Measurements from ENCODE around the gene DNAJC15. TPM values are rescaled to one million over a fixed set of nuclear protein-coding genes. Genes with fewer than 3 reads are reported as not detected.

Gene DNAJC15
- total and polyA plus RNA-seq, 2 of the 4 experiments (the other 2 are of a cell fraction): 7.0 to 22.0 TPM

GRCh38 chr13:43134868-43135267, 111.5 kb downstream of the DNAJC15 start:
- POLR2A ChIA-PET (ENCODE audit: unreplicated experiment): no interaction called here

More at GRCh38 chr13:43134868-43135267, 111.5 kb downstream of the DNAJC15 start:
- no peak overlapping the region for H4K5ac ChIP-seq (ENCODE audit: low read depth, low read length)
- H3K79me1 ChIP-seq (ENCODE audit: low read depth in 1 of 2, low read length in 2 of 2): no peaks in the 10 kb centered on the region
- no peak overlapping the region for H3K4ac ChIP-seq (ENCODE audit: low read depth, low read length)
- dilution Hi-C loops (cut with HindIII; ENCODE audit: low sequenced_read_pairs, unreplicated experiment) (no loop called here), intact Hi-C loops (cut with micrococcal nuclease) (no loop called here), in situ Hi-C loops (cut with MboI; ENCODE audit: low sequenced_read_pairs) (no loop called here)
- H2AFZ ChIP-seq (replicated peaks; ENCODE audit: low read length, poor library complexity): no peak overlapping the region
- H3K18ac ChIP-seq (ENCODE audit: low read depth, low read length): no peak overlapping the region
- H2BK120ac ChIP-seq (ENCODE audit: low read depth, low read length): no peak overlapping the region
- no peak overlapping the region for H3K4me2 ChIP-seq (ENCODE audit: low read depth, low read length)
- ATAC-seq (ENCODE audit: low read depth) (no peak), DNase-seq (no peak)
- H3K9ac ChIP-seq (ENCODE audit: low read depth, low read length): no peak overlapping the region
- TF ChIP-seq ELK1 (IDR thresholded peaks at IDR 0.05; ENCODE audit: borderline replicate concordance, low read depth, low read length) (no peak), USF2 (IDR thresholded peaks at IDR 0.05; ENCODE audit: low read depth, low read length) (no peak), NFE2L2 (IDR thresholded peaks at IDR 0.05; ENCODE audit: low read depth, low read length) (no peak), CEBPB (IDR thresholded peaks at IDR 0.05; ENCODE audit: low read depth, low read length) (no peak), MAFK (IDR thresholded peaks at IDR 0.05; ENCODE audit: low read depth, low read length) (no peak), MXI1 (IDR thresholded peaks at IDR 0.05; ENCODE audit: borderline replicate concordance, low read depth, low read length) (no peak), BHLHE40 (IDR thresholded peaks at IDR 0.05; ENCODE audit: low read depth, low read length) (no peak), RAD21 (IDR thresholded peaks at IDR 0.05; ENCODE audit: low read length) (no peak), FOS (IDR thresholded peaks at IDR 0.05; ENCODE audit: low read depth, low read length) (no peak), RFX5 (IDR thresholded peaks at IDR 0.05; ENCODE audit: low read depth, low read length) (no peak), POLR2A (IDR thresholded peaks at IDR 0.05; ENCODE audit: low read depth, low read length) (no peak), MAZ (IDR thresholded peaks at IDR 0.05; ENCODE audit: borderline replicate concordance, low read depth, low read length) (no peak), RCOR1 (IDR thresholded peaks at IDR 0.05; ENCODE audit: insufficient replicate concordance, low read length) (no peak), CTCF (conservative IDR thresholded peaks at IDR 0.05; ENCODE audit: low read depth, low read length) (no peak), CHD1 (IDR thresholded peaks at IDR 0.05; ENCODE audit: low read depth, low read length) (no peak), SMC3 (IDR thresholded peaks at IDR 0.05; ENCODE audit: low read depth, low read length) (no peak)
- peaks cover 5% of the 10 kb centered on the region; the same call in 1 of the 2 replicates for H3K9me1 ChIP-seq (ENCODE audit: insufficient read depth, low read length)
- no peaks in the 10 kb centered on the region for H3K4me1 ChIP-seq (ENCODE audit: control insufficient read depth, insufficient read depth, low read length)
- no peak overlapping the region for H2BK15ac ChIP-seq (ENCODE audit: low read depth, low read length)
- peaks cover 14% of the 10 kb centered on the region for H3K27me3 ChIP-seq (ENCODE audit: control insufficient read depth, insufficient read depth, low read length)
- no peak overlapping the region for H3K14ac ChIP-seq (replicated peaks; ENCODE audit: low read depth, low read length)
- H3K9me3 ChIP-seq (ENCODE audit: control insufficient read depth, insufficient read depth, low read length): no peaks in the 10 kb centered on the region
- H4K8ac ChIP-seq (ENCODE audit: low read depth in 2 of 2, low read length in 2 of 2): no peak overlapping the region
- WGBS, 2 experiments (ENCODE audit: extremely low coverage in 2 of 2, insufficient read length in 1 of 2): 70% methylated on average over 2 of the region's 7 CpGs; no CpG with 5 or more reads in 1 of the 2 experiments
- no peak overlapping the region for H3K23ac ChIP-seq (ENCODE audit: low read depth, low read length)
- H2AK9ac ChIP-seq (replicated peaks; ENCODE audit: low read depth, low read length, poor library complexity): no peak overlapping the region
- no peaks in the 10 kb centered on the region for H3K36me3 ChIP-seq (ENCODE audit: control insufficient read depth, insufficient read depth, low read length)
- BruUV-seq (replicated peaks): no TSS peak
- H3K56ac ChIP-seq (ENCODE audit: extremely low read depth, insufficient read depth, low read length): no peak overlapping the region
- H3K4me3 ChIP-seq (ENCODE audit: insufficient read depth, low read depth, low read length): no peak overlapping the region
- no peak overlapping the region for H3K27ac ChIP-seq (ENCODE audit: insufficient read depth, low read length)
- CTCF ChIA-PET: no interaction called here
- no peak overlapping the region for H2BK20ac ChIP-seq (ENCODE audit: low read depth, low read length)
- H2BK5ac ChIP-seq (ENCODE audit: low read depth, low read length, poor library complexity, severe bottlenecking): no peak overlapping the region
- no peak overlapping the region for H2AK5ac ChIP-seq (ENCODE audit: low read depth, low read length)
- no peak overlapping the region for H4K91ac ChIP-seq (ENCODE audit: insufficient read depth, low read depth, low read length)
- H4K20me1 ChIP-seq (ENCODE audit: insufficient read depth, low read length): no peaks in the 10 kb centered on the region
